Esophagus (tissue), 2 donors: ENCODE data around the gene PLEKHH1. TPM values are rescaled to one million over a fixed set of nuclear protein-coding genes. Genes with fewer than 3 reads are reported as not detected.
A peak's percentile ranks its signal among the peaks of the same experiment; 100 is the strongest.
"Not testable (repeated sequence)": the region's sequence is repeated elsewhere in the genome, so short reads cannot be mapped to it uniquely, and the experiment has no call there.

Experiments
- H3K27ac ChIP-seq, 2 donors: one replicate each; pipeline ENCODE4 v1.5.1; 2013; ENCODE audit warnings: low read depth in 2 of 2, mild to moderate bottlenecking in 2 of 2, inconsistent platforms in 1 of 2, low read length in 1 of 2, moderate library complexity in 1 of 2
- H3K27me3 ChIP-seq, 2 donors: one replicate each; pipeline ENCODE4 v1.6.1; 2013; ENCODE audit warnings: low read length in 2 of 2, control low read depth in 1 of 2, mild to moderate bottlenecking in 1 of 2; ENCODE audit not compliant: insufficient read depth in 2 of 2, control insufficient read depth in 1 of 2
- H3K36me3 ChIP-seq, 2 donors: one replicate each; pipeline ENCODE4 v1.6.1; 2013; ENCODE audit warnings: low read length in 1 of 2; ENCODE audit not compliant: control insufficient read depth in 2 of 2, insufficient read depth in 2 of 2
- H3K4me1 ChIP-seq, 2 donors: one replicate each; pipeline ENCODE4 v1.6.1; 2013; ENCODE audit warnings: low read length in 1 of 2; ENCODE audit not compliant: control insufficient read depth in 2 of 2, insufficient read depth in 2 of 2
- H3K4me3 ChIP-seq, 2 donors: one replicate each; pipeline ENCODE4 v1.5.1; 2013; ENCODE audit warnings: low read length in 2 of 2, mild to moderate bottlenecking in 2 of 2, low read depth in 1 of 2, moderate library complexity in 1 of 2
- H3K9me3 ChIP-seq, 2 donors: one replicate each; pipeline ENCODE4 v1.6.1; 2013; ENCODE audit warnings: mild to moderate bottlenecking in 2 of 2, low read depth in 1 of 2, low read length in 1 of 2, moderate library complexity in 1 of 2; ENCODE audit not compliant: control insufficient read depth in 2 of 2, insufficient read depth in 1 of 2
- WGBS, 2 donors: extraction: QIAGEN DNeasy Blood & Tissue Kit; methylation state at CpG; one replicate each; pipeline ENCODE4 v1.1.7; 2013; 5-methylcytosine and 5-hydroxymethylcytosine counted together
- polyA plus RNA-seq, 2 donors: library from polyadenylated mRNA; stranded (reverse); fragments of 200-250 nt; gene quantifications; one replicate each; pipeline ENCODE4 v1.2.3, GENCODE V29; 2013
- donor health status: healthy with polysubstance abuse.
- donor health status: Bipolar disorder and iron deficiency.

The PLEKHH1 gene
- polyA plus RNA-seq, 2 donors, result 2.4 to 10.3 TPM

- Histone ChIP-seq H3K27me3 (no peaks in the 10 kb centered on the region), H3K4me3 (no peak overlapping the region), H3K36me3 (peaks cover 0 to 15% of the 10 kb centered on the region in 2 donors), H3K27ac (no peak overlapping the region), H3K4me1 (no peaks in the 10 kb centered on the region), H3K9me3 (no peaks in the 10 kb centered on the region)
- WGBS, 2 donors, result 86 to 89% methylated on average over 7 of the region's 7 CpGs
These were observed 49.0 kb downstream of the PLEKHH1 start for GRCh38 chr14:67582061-67582460.

- Histone ChIP-seq H3K4me1 (no peaks in the 10 kb centered on the region), H3K9me3 (no peaks in the 10 kb centered on the region), H3K27ac (no peak overlapping the region), H3K27me3 (no peaks in the 10 kb centered on the region), H3K36me3 (peaks cover 3 to 11% of the 10 kb centered on the region in 2 donors), H3K4me3 (no peak overlapping the region)
- 89 to 93% methylated on average over 6 of the region's 6 CpGs for WGBS, 2 donors
These were observed 50.9 kb downstream of the PLEKHH1 start for GRCh38 chr14:67583711-67584644.

- H3K27me3 ChIP-seq, result no peaks in the 10 kb centered on the region
- no peak overlapping the region for H3K4me3 ChIP-seq
- no peaks in the 10 kb centered on the region for H3K4me1 ChIP-seq
- 91 to 93% methylated on average over 3 of the region's 3 CpGs for WGBS, 2 donors
- H3K36me3 ChIP-seq, result peaks cover 3 to 10% of the 10 kb centered on the region in 2 donors
- no peaks in the 10 kb centered on the region for H3K9me3 ChIP-seq
- H3K27ac ChIP-seq, result no peak overlapping the region
These were observed 51.9 kb downstream of the PLEKHH1 start for GRCh38 chr14:67584978-67585377.

- no peaks in the 10 kb centered on the region for H3K9me3 ChIP-seq
- WGBS, 2 donors, result 72 to 74% methylated on average over 4 of the region's 4 CpGs
- H3K36me3 ChIP-seq, result peaks cover 3 to 14% of the 10 kb centered on the region in 2 donors
- no peak overlapping the region for H3K4me3 ChIP-seq
- H3K4me1 ChIP-seq, result no peaks in the 10 kb centered on the region
- no peaks in the 10 kb centered on the region for H3K27me3 ChIP-seq
- H3K27ac ChIP-seq, result no peak overlapping the region
These were observed 53.3 kb downstream of the PLEKHH1 start for GRCh38 chr14:67586369-67586768.

GRCh38 chr14:67589204-67589770 lies 56.2 kb downstream of the PLEKHH1 start:
- no peak overlapping the region for H3K27ac ChIP-seq
- H3K27me3 ChIP-seq, result no peaks in the 10 kb centered on the region
- no peaks in the 10 kb centered on the region for H3K4me1 ChIP-seq
- no peak overlapping the region for H3K4me3 ChIP-seq
- 47 to 52% methylated on average over 2 of the region's 2 CpGs for WGBS, 2 donors
- H3K9me3 ChIP-seq, result no peaks in the 10 kb centered on the region
- H3K36me3 ChIP-seq, result peaks cover 3 to 14% of the 10 kb centered on the region in 2 donors

GRCh38 chr14:67593650-67594049 lies 60.6 kb downstream of the PLEKHH1 start:
- H3K27me3 ChIP-seq, H3K9me3 ChIP-seq, H3K27ac ChIP-seq, H3K4me3 ChIP-seq, H3K4me1 ChIP-seq, H3K36me3 ChIP-seq: not testable (repeated sequence)
- WGBS, 2 donors, result 0% methylated on average over 1 of the region's 1 CpG

- Histone ChIP-seq H3K36me3 (peaks cover 0 to 3% of the 10 kb centered on the region in 2 donors), H3K27me3 (no peaks in the 10 kb centered on the region), H3K4me1 (peaks cover 0 to 1% of the 10 kb centered on the region in 2 donors), H3K9me3 (no peaks in the 10 kb centered on the region), H3K27ac (no peak overlapping the region), H3K4me3 (no peak overlapping the region)
- 90 to 94% methylated on average over 2 of the region's 2 CpGs for WGBS, 2 donors
These were observed 62.3 kb downstream of the PLEKHH1 start for GRCh38 chr14:67595392-67595791.

- Histone ChIP-seq H3K36me3 (no peaks in the 10 kb centered on the region), H3K27ac (peak within 1 kb of the TSS; percentile 87 to 90), H3K4me3 (peak within 1 kb of the TSS; percentile 81 to 93), H3K4me1 (peaks cover 0 to 3% of the 10 kb centered on the region in 2 donors), H3K27me3 (no peaks in the 10 kb centered on the region), H3K9me3 (no peaks in the 10 kb centered on the region)
- 3% methylated on average over 65 to 77 of the region's 77 CpGs for WGBS, 2 donors
These were observed 66.8 kb downstream of the PLEKHH1 start, which contains the start of gene PIGH for GRCh38 chr14:67599698-67600561. TSS of gene PIGH (minus strand) at chr14:67600268. CDS start at chr14:67600203, 65 bp downstream.

- H3K36me3 ChIP-seq, H3K4me1 ChIP-seq, H3K27me3 ChIP-seq, H3K9me3 ChIP-seq: not testable (repeated sequence)
- WGBS, 2 donors, result 84 to 85% methylated on average over 21 of the region's 21 CpGs
- peak overlapping the region; percentile 87 to 90 for H3K27ac ChIP-seq
- peak overlapping the region; percentile 81 to 93 for H3K4me3 ChIP-seq
These were observed 67.5 kb downstream of the PLEKHH1 start for GRCh38 chr14:67600562-67600974.
